Calu3 (cell line): ENCODE measurements around the gene TRPM8. TPM values are rescaled to one million over a fixed set of nuclear protein-coding genes. Genes with fewer than 3 reads are reported as not detected.

ENCODE experiments used
- BruUV-seq: library from RNA; stranded (reverse); fragments of 400-500 nt; replicated peaks from 2 replicates; lab custom pipeline; 2021; lab: Mats Ljungman, UMichigan
- CTCF ChIA-PET: fragments of 300-600 bp; sonication (Branson Sonifier 250); formaldehyde crosslinking; loops from one replicate; lab custom pipeline; 2022; ENCODE audit warnings: antibody characterized with exemption; lab: Charles Lee
- DNase-seq: peaks from one replicate; pipeline ENCODE4 v3.0.0; 2022
- H3K27ac Mint-ChIP-seq: one replicate; pipeline ENCODE4 v1.8.0; 2022; ENCODE audit warnings: mixed read lengths; ENCODE audit not compliant: unreplicated experiment
- H3K27me3 Mint-ChIP-seq: one replicate; pipeline ENCODE4 v1.8.0; 2022; ENCODE audit warnings: mixed read lengths; ENCODE audit not compliant: unreplicated experiment
- H3K36me3 Mint-ChIP-seq: one replicate; pipeline ENCODE4 v1.8.0; 2022; ENCODE audit warnings: mild to moderate bottlenecking, moderate library complexity, mixed read lengths; ENCODE audit not compliant: insufficient read depth, unreplicated experiment
- H3K4me1 Mint-ChIP-seq: one replicate; pipeline ENCODE4 v1.8.0; 2022; ENCODE audit warnings: mild to moderate bottlenecking, low read depth, mixed read lengths; ENCODE audit not compliant: unreplicated experiment
- H3K4me3 Mint-ChIP-seq: one replicate; pipeline ENCODE4 v1.8.0; 2022; ENCODE audit warnings: mild to moderate bottlenecking, low read depth, moderate library complexity, mixed read lengths; ENCODE audit not compliant: unreplicated experiment
- H3K9me3 Mint-ChIP-seq: one replicate; pipeline ENCODE4 v1.8.0; 2022; ENCODE audit warnings: low read depth, mixed read lengths; ENCODE audit not compliant: unreplicated experiment
- intact Hi-C: fragments of 100-400 bp; cut with micrococcal nuclease; formaldehyde crosslinking; loops from one replicate; pipeline ENCODE4 v1.10.0; 2022; ENCODE audit not compliant: unreplicated experiment
- total RNA-seq: library from RNA; stranded (reverse); gene quantifications from 2 replicates; pipeline ENCODE4 v1.2.3, GENCODE V29; 2022
- TF ChIP-seq, protein P1 (sequence below): fragments of 200-600 bp; IDR thresholded peaks from one replicate; pipeline ENCODE4 v1.8.0; 2022; ENCODE audit warnings: antibody characterized with exemption; ENCODE audit not compliant: unreplicated experiment

Gene TRPM8
- total RNA-seq, 1 experiment from 2014 or later, result 1.1 TPM

DNA sequence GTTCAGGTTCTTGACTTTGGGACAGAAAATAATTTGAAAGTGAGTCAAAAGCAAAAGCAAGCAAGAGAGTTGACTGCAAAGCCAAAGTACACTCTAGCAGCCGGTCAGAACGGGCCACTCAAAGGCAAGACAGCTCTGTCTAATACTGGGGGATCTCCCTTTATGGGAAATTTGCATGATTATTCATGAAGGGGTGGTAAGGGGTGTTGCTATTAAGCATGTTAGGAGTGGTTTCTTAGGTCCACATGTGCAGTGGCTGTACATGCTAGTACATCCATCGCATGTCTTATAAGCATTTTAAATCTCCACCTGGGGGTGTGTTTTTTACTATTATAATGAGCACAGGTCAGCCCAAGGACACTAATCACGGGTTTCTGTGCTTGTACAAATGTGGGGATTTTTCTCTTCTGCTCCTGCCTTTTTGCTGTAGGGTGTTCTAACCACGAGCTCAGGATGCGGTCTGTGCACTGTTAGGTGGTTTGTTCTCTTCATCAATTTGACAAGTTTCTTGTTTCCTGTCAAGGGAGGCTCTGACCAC, 73.2 kb downstream of the TRPM8 start:
- Mint-ChIP-seq H3K9me3 (peaks cover 5% of the 10 kb centered on the region), H3K27me3 (no peaks in the 10 kb centered on the region), H3K4me1 (peaks cover 25% of the 10 kb centered on the region), H3K27ac (no peak overlapping the region), H3K36me3 (no peaks in the 10 kb centered on the region), H3K4me3 (no peak overlapping the region)
- DNase-seq, result no peak
- intact Hi-C loops, result no loop called here
- CTCF ChIA-PET, result interaction anchor here (0.7 kb wide), 1 partner anchor 92 kb away, joined by 3 read pairs; no protein-coding TSS in a partner anchor
- TF ChIP-seq, protein P1, sequence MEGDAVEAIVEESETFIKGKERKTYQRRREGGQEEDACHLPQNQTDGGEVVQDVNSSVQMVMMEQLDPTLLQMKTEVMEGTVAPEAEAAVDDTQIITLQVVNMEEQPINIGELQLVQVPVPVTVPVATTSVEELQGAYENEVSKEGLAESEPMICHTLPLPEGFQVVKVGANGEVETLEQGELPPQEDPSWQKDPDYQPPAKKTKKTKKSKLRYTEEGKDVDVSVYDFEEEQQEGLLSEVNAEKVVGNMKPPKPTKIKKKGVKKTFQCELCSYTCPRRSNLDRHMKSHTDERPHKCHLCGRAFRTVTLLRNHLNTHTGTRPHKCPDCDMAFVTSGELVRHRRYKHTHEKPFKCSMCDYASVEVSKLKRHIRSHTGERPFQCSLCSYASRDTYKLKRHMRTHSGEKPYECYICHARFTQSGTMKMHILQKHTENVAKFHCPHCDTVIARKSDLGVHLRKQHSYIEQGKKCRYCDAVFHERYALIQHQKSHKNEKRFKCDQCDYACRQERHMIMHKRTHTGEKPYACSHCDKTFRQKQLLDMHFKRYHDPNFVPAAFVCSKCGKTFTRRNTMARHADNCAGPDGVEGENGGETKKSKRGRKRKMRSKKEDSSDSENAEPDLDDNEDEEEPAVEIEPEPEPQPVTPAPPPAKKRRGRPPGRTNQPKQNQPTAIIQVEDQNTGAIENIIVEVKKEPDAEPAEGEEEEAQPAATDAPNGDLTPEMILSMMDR, result no peak
- no TSS peak for BruUV-seq

DNA sequence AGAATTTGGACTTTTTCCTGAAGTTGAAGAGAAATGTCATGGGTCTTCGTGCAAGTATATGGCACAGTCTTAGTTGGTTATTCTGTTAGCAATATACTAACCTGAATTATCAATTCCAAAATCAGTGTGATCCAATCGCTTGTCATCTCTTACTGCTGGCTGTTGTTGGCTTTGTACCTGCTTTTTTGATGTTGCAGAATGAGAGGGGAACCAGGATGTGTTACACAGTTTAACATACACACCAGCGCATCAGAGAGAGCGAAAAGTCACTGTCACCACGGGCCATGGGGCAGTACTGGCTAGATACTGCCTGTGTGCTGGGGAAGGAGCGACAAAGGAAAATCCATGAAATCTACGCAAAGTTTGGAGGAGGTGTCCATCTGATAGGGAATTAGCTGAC, 74.0 kb downstream of the TRPM8 start:
- CTCF ChIA-PET, result no interaction called here
- TF ChIP-seq, protein P1, result no peak
- Mint-ChIP-seq H3K4me3 (no peak overlapping the region), H3K27me3 (no peaks in the 10 kb centered on the region), H3K9me3 (peaks cover 5% of the 10 kb centered on the region), H3K4me1 (peaks cover 25% of the 10 kb centered on the region), H3K27ac (no peak overlapping the region), H3K36me3 (no peaks in the 10 kb centered on the region)
- intact Hi-C loops, result no loop called here
- BruUV-seq, result no TSS peak
- DNase-seq, result no peak

DNA sequence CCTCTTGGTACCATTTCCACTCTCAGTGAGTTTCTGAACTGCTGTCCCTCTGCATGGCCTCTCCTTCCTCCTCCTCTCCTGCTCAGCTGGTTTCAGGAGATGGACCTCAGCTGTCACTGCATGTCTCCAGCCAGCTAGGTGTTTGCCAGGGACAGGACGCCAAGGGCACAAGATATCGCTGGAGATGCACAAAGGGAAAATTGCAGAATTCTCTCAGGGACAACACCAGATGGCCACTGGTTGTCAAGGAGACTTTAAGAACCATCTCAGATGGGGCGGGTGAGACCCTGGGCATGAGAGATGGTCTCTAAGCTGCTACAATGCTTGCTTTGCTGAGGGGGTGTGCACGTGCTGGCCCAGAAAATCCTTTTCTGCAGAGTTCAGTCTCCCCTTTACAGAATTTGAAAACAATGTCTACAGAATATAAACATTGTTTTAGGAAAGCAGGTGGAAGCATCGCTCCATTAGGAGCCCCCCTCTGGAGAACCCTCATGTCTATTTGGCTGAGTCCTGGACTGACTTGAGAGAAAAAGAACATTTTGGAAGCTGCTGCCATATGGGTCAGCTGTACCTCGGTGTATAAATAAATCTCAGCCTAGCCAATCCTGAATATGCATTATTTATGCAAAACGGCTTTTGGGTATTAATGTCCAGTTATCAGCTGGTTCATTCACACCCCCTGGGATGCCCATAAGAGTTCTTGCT, 75.5 kb downstream of the TRPM8 start:
- no peaks in the 10 kb centered on the region for H3K36me3 Mint-ChIP-seq
- no peaks in the 10 kb centered on the region for H3K27me3 Mint-ChIP-seq
- DNase-seq, result no peak
- H3K9me3 Mint-ChIP-seq, result peaks cover 5% of the 10 kb centered on the region
- no TSS peak for BruUV-seq
- intact Hi-C loops, result no loop called here
- no peak overlapping the region for H3K4me3 Mint-ChIP-seq
- TF ChIP-seq, protein P1, result no peak
- no peak overlapping the region for H3K27ac Mint-ChIP-seq
- H3K4me1 Mint-ChIP-seq, result peaks cover 25% of the 10 kb centered on the region
- CTCF ChIA-PET, result no interaction called here

DNA sequence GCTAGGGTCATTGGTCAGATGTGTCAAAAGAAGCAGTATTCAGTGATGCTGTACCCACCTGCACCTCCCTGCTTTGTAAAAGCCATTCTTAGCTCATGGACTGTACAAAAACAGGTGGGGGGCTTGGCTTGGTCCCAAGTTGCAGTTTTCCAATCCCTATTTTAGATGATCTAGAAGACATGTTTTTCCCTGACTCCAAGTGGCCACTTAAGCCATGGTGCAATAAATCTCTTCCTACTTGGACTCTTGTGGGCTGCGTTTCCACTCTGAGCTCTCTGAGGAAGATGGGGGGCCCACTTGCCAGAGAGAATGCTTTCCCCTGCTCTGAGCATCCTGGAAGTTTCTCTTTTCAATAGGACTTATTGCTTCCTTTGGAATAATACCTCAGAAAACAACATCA, 76.3 kb downstream of the TRPM8 start:
- TF ChIP-seq, protein P1, result no peak
- Mint-ChIP-seq H3K27ac (no peak overlapping the region), H3K4me3 (no peak overlapping the region), H3K9me3 (no peaks in the 10 kb centered on the region), H3K4me1 (peaks cover 25% of the 10 kb centered on the region), H3K36me3 (no peaks in the 10 kb centered on the region), H3K27me3 (no peaks in the 10 kb centered on the region)
- BruUV-seq, result no TSS peak
- CTCF ChIA-PET, result no interaction called here
- no peak for DNase-seq
- intact Hi-C loops, result no loop called here
